Cardiac fibroblast (primary cell): ENCODE measurements around the gene EXOC6.
"Not testable (repeated sequence)": the region's sequence is repeated elsewhere in the genome, so short reads cannot be mapped to it uniquely, and the experiment has no call there.

Experiments used
- DNase-seq, 2 donors: peaks; one replicate each; pipeline versions ENCODE4 v3.0.0 to v3.0.0-alpha.2; 2010; ENCODE audit warnings: low read depth in 2 of 2
- H3K4me3 ChIP-seq, 2 donors: replicated peaks in 1 of 2; 1 replicate in 1 of 2; 2 replicates in 1 of 2; pipeline ENCODE4 v1.5.1; 2011; ENCODE audit warnings: low read depth in 2 of 2, low read length in 2 of 2, mild to moderate bottlenecking in 2 of 2, moderate library complexity in 1 of 2
- TF ChIP-seq, protein P1 (sequence below): IDR thresholded peaks from one replicate; pipeline ENCODE4 v1.5.1; 2011; ENCODE audit warnings: low read depth, mild to moderate bottlenecking, low read length, inconsistent platforms

EXOC6 gene

DNA sequence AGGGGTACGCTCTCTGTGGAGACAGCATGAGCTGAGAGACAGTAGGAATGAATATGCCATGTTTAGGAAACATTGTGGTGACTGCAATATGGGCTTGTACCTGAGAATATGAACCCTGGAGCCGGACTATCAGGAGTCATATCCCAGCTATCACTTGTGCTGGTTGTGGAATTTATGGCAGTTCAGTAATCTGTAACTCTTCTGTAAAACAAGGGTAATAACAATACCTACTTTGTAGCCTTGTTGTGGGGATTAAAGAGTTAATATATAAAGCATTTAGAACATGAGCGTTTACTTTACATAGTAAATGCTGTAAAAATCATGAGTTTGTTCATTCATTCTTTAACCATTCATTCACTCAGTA is 44.4 kb downstream of the EXOC6 start:
- TF ChIP-seq, protein P1, sequence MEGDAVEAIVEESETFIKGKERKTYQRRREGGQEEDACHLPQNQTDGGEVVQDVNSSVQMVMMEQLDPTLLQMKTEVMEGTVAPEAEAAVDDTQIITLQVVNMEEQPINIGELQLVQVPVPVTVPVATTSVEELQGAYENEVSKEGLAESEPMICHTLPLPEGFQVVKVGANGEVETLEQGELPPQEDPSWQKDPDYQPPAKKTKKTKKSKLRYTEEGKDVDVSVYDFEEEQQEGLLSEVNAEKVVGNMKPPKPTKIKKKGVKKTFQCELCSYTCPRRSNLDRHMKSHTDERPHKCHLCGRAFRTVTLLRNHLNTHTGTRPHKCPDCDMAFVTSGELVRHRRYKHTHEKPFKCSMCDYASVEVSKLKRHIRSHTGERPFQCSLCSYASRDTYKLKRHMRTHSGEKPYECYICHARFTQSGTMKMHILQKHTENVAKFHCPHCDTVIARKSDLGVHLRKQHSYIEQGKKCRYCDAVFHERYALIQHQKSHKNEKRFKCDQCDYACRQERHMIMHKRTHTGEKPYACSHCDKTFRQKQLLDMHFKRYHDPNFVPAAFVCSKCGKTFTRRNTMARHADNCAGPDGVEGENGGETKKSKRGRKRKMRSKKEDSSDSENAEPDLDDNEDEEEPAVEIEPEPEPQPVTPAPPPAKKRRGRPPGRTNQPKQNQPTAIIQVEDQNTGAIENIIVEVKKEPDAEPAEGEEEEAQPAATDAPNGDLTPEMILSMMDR = no peak
- no peak for DNase-seq

DNA sequence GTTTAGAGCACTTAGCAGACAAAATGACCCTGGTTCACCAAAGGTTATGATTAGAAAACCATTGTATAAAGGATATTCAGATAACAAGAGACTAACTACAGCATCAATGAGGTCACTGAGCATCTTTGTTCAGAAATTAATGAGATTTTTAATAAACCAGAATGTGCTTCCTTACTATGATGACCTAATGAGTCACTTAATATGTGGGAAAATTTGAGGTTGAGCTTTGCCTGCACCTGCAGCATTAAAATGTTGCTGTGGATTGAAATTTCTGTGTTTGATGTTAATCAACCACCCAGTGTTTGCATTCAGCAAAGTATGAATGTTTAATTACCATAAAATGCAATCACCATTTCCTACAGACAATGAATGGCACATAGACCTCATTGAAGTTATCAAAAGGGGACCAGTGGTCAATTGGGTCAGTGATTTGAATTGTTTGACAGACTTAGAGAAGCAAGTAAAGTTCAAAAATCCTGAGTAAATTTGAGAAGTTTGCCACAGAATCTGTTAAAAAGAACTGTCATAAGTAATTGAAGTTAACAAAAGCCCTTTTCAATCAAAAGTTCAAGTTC is 45.8 kb downstream of the EXOC6 start:
- DNase-seq = no peak
- TF ChIP-seq, protein P1 = no peak
- H3K4me3 ChIP-seq = no peak overlapping the region

More for the DNA sequence above, 44.4 kb downstream of the EXOC6 start:
- H3K4me3 ChIP-seq = no peak overlapping the region

DNA sequence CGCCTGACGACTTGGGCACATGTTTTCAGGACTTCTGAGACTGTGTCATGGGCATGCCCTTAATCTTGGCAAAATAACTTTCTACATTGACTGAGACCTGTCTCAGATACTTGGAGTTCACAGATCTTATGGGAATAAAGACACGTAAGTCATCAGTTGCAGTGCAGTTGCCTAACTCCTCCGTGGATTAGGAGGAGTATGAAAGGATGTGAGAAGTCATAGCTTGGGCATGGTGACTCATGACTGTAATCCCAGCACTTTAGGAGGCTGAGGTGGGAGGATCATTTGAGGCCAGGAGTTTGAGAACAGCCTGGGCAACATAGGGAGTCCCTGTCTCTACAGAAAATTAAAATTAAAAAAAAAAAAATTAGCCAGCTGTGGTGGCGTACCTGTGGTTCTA is 49.6 kb downstream of the EXOC6 start:
- peak in 1 of 2 donors; percentile 45 for DNase-seq
- TF ChIP-seq, protein P1 = no peak
- H3K4me3 ChIP-seq = no peak overlapping the region

DNA sequence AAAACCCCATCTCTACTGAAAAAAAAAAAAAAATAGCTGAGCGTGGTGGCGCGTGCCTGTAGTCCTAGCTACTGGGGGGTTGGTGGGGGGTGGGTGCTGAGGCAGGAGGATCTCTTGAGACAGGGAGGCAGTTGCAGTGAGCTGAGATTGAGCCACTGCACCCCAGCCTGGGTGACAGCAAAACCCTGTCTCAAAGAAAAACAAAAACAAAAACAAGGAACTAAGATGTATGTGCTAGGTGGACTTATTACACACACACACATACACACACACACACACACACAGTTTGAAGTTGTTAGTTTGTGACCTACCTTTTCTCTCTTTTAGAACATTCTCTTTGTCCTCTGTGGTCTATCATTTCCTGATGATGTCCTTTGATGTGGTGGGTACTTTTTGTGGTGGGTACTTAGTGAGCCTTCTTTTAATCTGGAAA is 53.5 kb downstream of the EXOC6 start:
- no peak overlapping the region for H3K4me3 ChIP-seq
- no peak for DNase-seq
- TF ChIP-seq, protein P1 = no peak

DNA sequence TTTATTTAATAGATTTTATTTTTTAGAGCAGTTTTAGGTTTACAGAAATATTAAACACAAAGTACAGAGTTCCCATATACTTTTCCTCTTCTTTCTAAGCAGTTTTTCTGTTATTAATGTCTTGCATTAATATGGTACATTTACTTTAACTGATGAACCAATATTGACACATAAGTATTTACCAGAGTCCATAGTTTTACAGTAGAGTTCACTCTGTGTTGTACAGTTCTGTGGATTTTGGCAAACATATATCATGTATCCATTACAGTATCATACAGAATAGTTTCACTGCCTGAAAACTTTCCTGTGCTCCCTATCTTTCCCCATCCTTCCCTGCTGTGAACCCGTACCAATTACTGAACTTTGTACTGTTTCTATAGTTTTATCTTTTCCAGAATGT is 55.3 kb downstream of the EXOC6 start:
- no peak for DNase-seq
- TF ChIP-seq, protein P1 = no peak
- H3K4me3 ChIP-seq = no peak overlapping the region

DNA sequence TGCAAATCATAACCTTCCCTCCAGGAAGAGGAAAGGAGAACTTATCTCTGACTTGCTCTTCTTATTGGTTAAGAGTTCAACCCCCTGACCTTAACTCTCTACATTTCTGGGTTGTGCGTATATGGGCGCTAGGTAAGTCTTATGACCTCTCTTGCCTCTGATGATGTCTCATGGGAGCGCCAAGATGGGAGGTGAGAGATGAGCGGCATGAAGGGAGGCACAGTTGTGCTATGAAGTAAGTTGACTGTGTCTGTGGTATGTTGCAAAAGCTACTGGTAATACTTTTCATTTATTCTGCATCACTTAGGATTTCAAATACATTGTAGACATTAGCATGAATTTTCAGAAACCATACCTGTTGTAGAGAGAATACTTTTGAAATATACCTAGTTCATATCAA is 59.0 kb downstream of the EXOC6 start:
- no peak for DNase-seq
- H3K4me3 ChIP-seq = no peak overlapping the region
- TF ChIP-seq, protein P1 = no peak

DNA sequence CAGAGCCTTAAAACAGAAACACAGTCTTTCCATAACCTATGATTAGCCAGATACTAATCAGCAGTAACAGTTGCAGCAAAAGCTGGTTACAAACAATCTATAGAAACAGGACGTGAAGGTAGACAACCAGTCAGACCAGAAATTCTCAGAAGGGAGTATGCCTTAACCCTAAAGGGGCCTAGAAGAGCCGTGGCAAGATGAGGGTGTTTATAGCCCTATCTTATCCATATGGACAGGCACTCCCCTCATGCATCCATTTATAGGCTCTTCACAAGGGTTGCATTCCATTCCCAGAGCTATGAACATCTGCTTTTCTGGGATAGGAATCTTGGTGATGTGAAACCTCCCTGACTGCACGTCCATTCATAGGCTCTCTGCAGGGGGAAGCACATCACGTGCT is 64.3 kb downstream of the EXOC6 start:
- not testable (repeated sequence) for H3K4me3 ChIP-seq, DNase-seq
